DND-41 (cell line): ENCODE measurements around the gene ITIH1.

Experiments
- CTCF ChIP-seq: IDR thresholded peaks from 2 replicates; pipeline ENCODE4 v1.5.1; 2012; ENCODE audit warnings: borderline replicate concordance, low read length, moderate library complexity, mild to moderate bottlenecking; ENCODE audit not compliant: poor library complexity, severe bottlenecking; ENCODE audit errors: extremely low read depth
- EZH2 ChIP-seq: IDR thresholded peaks from 3 replicates; pipeline ENCODE4 v1.6.1; 2012; ENCODE audit warnings: borderline replicate concordance, low read depth, mild to moderate bottlenecking, moderate library complexity, low read length, inconsistent platforms; ENCODE audit not compliant: severe bottlenecking

- TF ChIP-seq CTCF, result no peak
- no peak for TF ChIP-seq EZH2
Observed at GRCh38 chr3:52811452-52812011, 34.1 kb downstream of the ITIH1 start.
